Stomach smooth muscle (tissue), 2 donors: ENCODE results near the gene KAZN.

Experiments
- H3K27ac ChIP-seq: one replicate; pipeline ENCODE4 v1.7.0; 2013; ENCODE audit warnings: mild to moderate bottlenecking, low read length, inconsistent platforms
- H3K27me3 ChIP-seq, 2 donors: one replicate each; pipeline ENCODE4 v1.7.0; 2013; ENCODE audit warnings: low read length in 2 of 2; ENCODE audit not compliant: insufficient read depth in 2 of 2, control insufficient read depth in 1 of 2
- H3K36me3 ChIP-seq, 2 donors: one replicate each; pipeline ENCODE4 v1.7.0; 2013; ENCODE audit warnings: low read length in 2 of 2; ENCODE audit not compliant: control insufficient read depth in 2 of 2, insufficient read depth in 2 of 2
- H3K4me1 ChIP-seq: one replicate; pipeline ENCODE4 v1.7.0; 2013; ENCODE audit warnings: low read length; ENCODE audit not compliant: control insufficient read depth, insufficient read depth
- H3K4me3 ChIP-seq, 2 donors: one replicate each; pipeline ENCODE4 v1.7.0; 2013; ENCODE audit warnings: low read length in 2 of 2
- H3K9ac ChIP-seq, 2 donors: one replicate each; pipeline ENCODE4 v1.7.0; 2013; ENCODE audit warnings: low read length in 2 of 2, mild to moderate bottlenecking in 1 of 2
- H3K9me3 ChIP-seq, 2 donors: one replicate each; pipeline ENCODE4 v1.7.0; 2013; ENCODE audit warnings: low read length in 2 of 2; ENCODE audit not compliant: control insufficient read depth in 2 of 2
- donor health status: healthy.
- donor health status: Pancreatic carcinoma.

Gene KAZN

DNA sequence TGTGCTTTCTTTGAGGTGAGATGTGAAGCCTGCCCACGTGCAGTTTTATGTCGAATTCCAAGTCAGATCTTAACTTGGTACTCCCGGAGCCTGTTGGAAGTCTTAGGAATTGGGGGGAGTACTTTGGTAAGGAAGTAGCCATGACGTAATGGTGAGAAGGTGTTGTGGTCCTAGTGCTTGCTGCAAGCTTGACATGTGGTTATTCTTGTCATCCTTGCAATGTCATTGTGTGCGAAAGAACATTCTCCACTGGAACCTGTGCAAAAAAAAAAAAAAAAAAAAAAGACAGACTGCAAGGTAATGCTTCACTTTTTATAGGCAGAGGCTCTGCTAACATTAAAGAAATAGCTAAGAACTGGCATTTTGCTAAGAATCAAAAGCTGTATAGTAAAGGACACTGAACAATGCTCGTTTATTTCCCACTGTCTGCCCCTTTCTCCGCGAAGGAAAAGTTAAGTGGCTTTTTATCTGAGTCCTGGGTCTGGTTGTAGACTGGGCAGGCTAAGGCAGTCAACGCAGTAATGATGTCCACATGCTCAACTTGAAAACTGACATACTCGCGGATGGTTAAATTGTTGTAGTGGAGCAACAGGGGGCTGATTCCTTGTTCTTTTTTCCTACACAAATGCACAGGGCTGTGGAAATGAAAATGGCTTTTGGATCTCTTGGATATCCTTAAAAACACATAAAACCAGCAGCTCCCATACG is 2.1 kb downstream of the KAZN start:
- H3K4me1 ChIP-seq: peaks cover 17% of the 10 kb centered on the region
- H3K27ac ChIP-seq: no peak overlapping the region
- H3K4me3 ChIP-seq: peak overlapping the region in 1 of 2 donors; percentile 40
- peaks cover 29 to 35% of the 10 kb centered on the region in 2 donors for H3K27me3 ChIP-seq
- no peaks in the 10 kb centered on the region for H3K36me3 ChIP-seq
- H3K9ac ChIP-seq: no peak overlapping the region
- H3K9me3 ChIP-seq: no peaks in the 10 kb centered on the region

- Histone ChIP-seq H3K9ac (no peak overlapping the region), H3K4me1 (peaks cover 17% of the 10 kb centered on the region), H3K9me3 (no peaks in the 10 kb centered on the region), H3K27ac (no peak overlapping the region), H3K27me3 (peaks cover 29 to 36% of the 10 kb centered on the region in 2 donors), H3K36me3 (no peaks in the 10 kb centered on the region), H3K4me3 (peak overlapping the region in 1 of 2 donors; percentile 23)
Measured at GRCh38 chr1:14602136-14602535, 3.7 kb downstream of the KAZN start.

DNA sequence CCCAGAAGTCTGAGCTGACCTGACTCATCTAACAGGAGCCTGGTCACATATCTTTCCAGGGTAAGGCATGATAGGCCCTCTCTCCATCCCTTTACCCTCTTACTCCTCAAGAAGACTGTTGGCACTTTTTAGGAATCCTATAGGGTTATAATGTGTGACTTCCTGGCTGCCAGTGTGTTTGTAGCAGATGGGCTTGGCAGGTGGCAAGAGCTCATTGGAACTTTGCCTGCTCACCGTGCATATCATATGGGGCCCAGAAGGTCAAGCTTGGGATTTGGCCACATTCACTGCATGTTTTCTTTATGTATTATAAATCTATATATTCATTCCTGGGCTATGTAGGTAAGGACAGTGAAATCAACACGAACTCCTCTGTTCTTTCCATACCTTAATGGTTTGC is 5.2 kb downstream of the KAZN start:
- Histone ChIP-seq H3K4me3 (no peak overlapping the region), H3K9ac (no peak overlapping the region), H3K27ac (no peak overlapping the region), H3K4me1 (peaks cover 7% of the 10 kb centered on the region), H3K9me3 (no peaks in the 10 kb centered on the region), H3K27me3 (peaks cover 18 to 26% of the 10 kb centered on the region in 2 donors), H3K36me3 (no peaks in the 10 kb centered on the region)

GRCh38 chr1:14604414-14604813 is 5.9 kb downstream of the KAZN start:
- Histone ChIP-seq H3K9me3 (no peaks in the 10 kb centered on the region), H3K27me3 (peaks cover 11 to 26% of the 10 kb centered on the region in 2 donors), H3K27ac (no peak overlapping the region), H3K9ac (no peak overlapping the region), H3K4me1 (peaks cover 3% of the 10 kb centered on the region), H3K36me3 (no peaks in the 10 kb centered on the region), H3K4me3 (no peak overlapping the region)

- no peak overlapping the region for H3K4me3 ChIP-seq
- H3K4me1 ChIP-seq: peaks cover 2% of the 10 kb centered on the region
- H3K9me3 ChIP-seq: no peaks in the 10 kb centered on the region
- no peak overlapping the region for H3K9ac ChIP-seq
- peaks cover 3 to 13% of the 10 kb centered on the region in 2 donors for H3K27me3 ChIP-seq
- no peak overlapping the region for H3K27ac ChIP-seq
- H3K36me3 ChIP-seq: no peaks in the 10 kb centered on the region
Measured at GRCh38 chr1:14605945-14606344, 7.5 kb downstream of the KAZN start.

DNA sequence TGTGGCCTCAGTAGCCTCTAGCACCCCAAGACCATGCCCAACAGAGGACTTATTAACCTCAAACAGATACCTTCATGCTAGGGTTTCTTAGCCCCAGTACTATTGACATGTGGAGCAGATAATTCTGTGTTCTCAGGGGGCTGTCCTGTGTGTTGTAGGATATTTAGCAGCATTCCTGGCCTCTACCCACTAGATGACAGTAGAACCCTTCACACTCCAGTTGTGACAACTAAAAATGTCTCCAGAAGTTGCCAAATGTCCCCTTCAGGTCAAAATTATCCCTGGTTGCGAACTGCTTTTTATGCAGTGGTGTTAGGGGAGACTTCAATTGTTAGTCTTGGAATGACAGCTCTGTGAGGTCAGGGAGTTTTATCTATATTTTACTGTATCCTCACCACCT is 8.1 kb downstream of the KAZN start:
- peaks cover 2% of the 10 kb centered on the region for H3K4me1 ChIP-seq
- H3K9me3 ChIP-seq: no peaks in the 10 kb centered on the region
- peaks cover 3 to 13% of the 10 kb centered on the region in 2 donors for H3K27me3 ChIP-seq
- no peaks in the 10 kb centered on the region for H3K36me3 ChIP-seq
- no peak overlapping the region for H3K27ac ChIP-seq
- H3K4me3 ChIP-seq: no peak overlapping the region
- H3K9ac ChIP-seq: no peak overlapping the region

GRCh38 chr1:14607295-14607694 is 8.8 kb downstream of the KAZN start:
- H3K4me3 ChIP-seq: no peak overlapping the region
- no peak overlapping the region for H3K9ac ChIP-seq
- H3K27ac ChIP-seq: no peak overlapping the region
- H3K27me3 ChIP-seq: peaks cover 3 to 13% of the 10 kb centered on the region in 2 donors
- peaks cover 2% of the 10 kb centered on the region for H3K4me1 ChIP-seq
- no peaks in the 10 kb centered on the region for H3K36me3 ChIP-seq
- no peaks in the 10 kb centered on the region for H3K9me3 ChIP-seq

DNA sequence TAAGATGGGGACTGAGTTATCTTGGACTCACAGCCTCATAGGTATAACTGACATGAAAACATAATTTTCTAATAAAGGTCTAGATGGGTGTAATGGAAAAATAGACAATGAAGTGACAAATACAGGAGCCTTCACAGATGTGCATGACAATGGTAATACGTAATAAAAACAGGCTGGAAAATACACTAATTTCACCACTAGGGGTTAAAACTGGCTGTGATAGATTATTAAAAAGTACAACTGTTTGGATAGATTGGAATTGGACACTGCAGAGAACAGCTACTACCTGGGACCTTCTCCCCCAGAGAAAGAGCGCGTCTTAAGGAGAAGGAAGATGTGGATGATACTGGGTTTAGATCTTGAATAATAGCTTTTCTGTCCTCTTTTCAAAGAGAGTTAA is 9.8 kb downstream of the KAZN start:
- H3K9ac ChIP-seq: no peak overlapping the region
- no peaks in the 10 kb centered on the region for H3K9me3 ChIP-seq
- peaks cover 2% of the 10 kb centered on the region for H3K4me1 ChIP-seq
- no peak overlapping the region for H3K4me3 ChIP-seq
- H3K36me3 ChIP-seq: no peaks in the 10 kb centered on the region
- H3K27ac ChIP-seq: no peak overlapping the region
- peaks cover 3 to 13% of the 10 kb centered on the region in 2 donors for H3K27me3 ChIP-seq

GRCh38 chr1:14610761-14611160 is 12.3 kb downstream of the KAZN start:
- peaks cover 0 to 5% of the 10 kb centered on the region in 2 donors for H3K27me3 ChIP-seq
- H3K4me1 ChIP-seq: no peaks in the 10 kb centered on the region
- no peak overlapping the region for H3K27ac ChIP-seq

DNA sequence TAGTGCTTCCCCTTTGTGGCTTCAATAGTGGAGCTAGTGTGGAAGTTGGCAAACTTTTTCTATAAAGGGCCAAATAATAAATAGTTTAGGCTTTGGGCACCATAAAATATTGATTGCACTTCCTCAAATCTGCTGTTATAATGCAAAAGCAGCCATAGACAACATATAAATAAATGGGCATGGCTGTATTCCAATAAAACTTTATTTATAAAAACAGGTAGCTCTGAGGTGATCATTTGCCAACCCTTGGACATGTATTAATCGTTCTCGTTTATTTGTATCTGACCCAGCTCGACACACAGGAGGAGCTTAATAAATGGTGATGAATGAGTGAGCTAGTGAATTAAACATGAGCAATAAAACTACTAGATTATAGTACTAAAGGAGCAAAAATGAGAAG is 13.3 kb downstream of the KAZN start:
- Histone ChIP-seq H3K9ac (no peak overlapping the region), H3K27ac (no peak overlapping the region), H3K36me3 (no peaks in the 10 kb centered on the region), H3K4me3 (no peak overlapping the region), H3K9me3 (no peaks in the 10 kb centered on the region), H3K27me3 (peaks cover 0 to 4% of the 10 kb centered on the region in 2 donors), H3K4me1 (no peaks in the 10 kb centered on the region)

More at GRCh38 chr1:14610761-14611160, 12.3 kb downstream of the KAZN start:
- no peaks in the 10 kb centered on the region for H3K9me3 ChIP-seq
- H3K9ac ChIP-seq: no peak overlapping the region
- H3K4me3 ChIP-seq: no peak overlapping the region
- H3K36me3 ChIP-seq: no peaks in the 10 kb centered on the region

- Histone ChIP-seq H3K36me3 (no peaks in the 10 kb centered on the region), H3K9ac (no peak overlapping the region), H3K4me1 (no peaks in the 10 kb centered on the region), H3K27me3 (peaks cover 0 to 4% of the 10 kb centered on the region in 2 donors), H3K9me3 (no peaks in the 10 kb centered on the region), H3K27ac (no peak overlapping the region), H3K4me3 (no peak overlapping the region)
Measured at GRCh38 chr1:14612256-14612655, 13.8 kb downstream of the KAZN start.
